ENCODE measurements around the gene INSYN2B.

INSYN2B gene

GRCh38 chr5:169893010-169893409 lies 87.3 kb downstream of the INSYN2B start:
- no peak overlapping the region for H3K4me3 ChIP-seq (ENCODE audit: low read length)
- H3K9ac ChIP-seq (ENCODE audit: low read depth, low read length): no peak overlapping the region
- no peaks in the 10 kb centered on the region for H3K4me1 ChIP-seq (ENCODE audit: insufficient read depth, low read length)
- no peak overlapping the region for H3K27ac ChIP-seq (ENCODE audit: low read depth, low read length)
- no peaks in the 10 kb centered on the region for H3K27me3 ChIP-seq (ENCODE audit: insufficient read depth, low read length)
- no peaks in the 10 kb centered on the region for H3K9me3 ChIP-seq (ENCODE audit: insufficient read depth, low read depth, low read length)
- H3K36me3 ChIP-seq (ENCODE audit: insufficient read depth, low read length): no peaks in the 10 kb centered on the region

- Histone ChIP-seq H3K36me3 (ENCODE audit: insufficient read depth, low read length) (no peaks in the 10 kb centered on the region), H3K27me3 (ENCODE audit: insufficient read depth, low read length) (no peaks in the 10 kb centered on the region), H3K9ac (ENCODE audit: low read depth, low read length) (no peak overlapping the region), H3K9me3 (ENCODE audit: insufficient read depth, low read depth, low read length) (no peaks in the 10 kb centered on the region), H3K27ac (ENCODE audit: low read depth, low read length) (no peak overlapping the region), H3K4me1 (ENCODE audit: insufficient read depth, low read length) (no peaks in the 10 kb centered on the region), H3K4me3 (ENCODE audit: low read length) (no peak overlapping the region)
- 93% methylated on average over 4 of the region's 4 CpGs for WGBS
These were observed 90.7 kb downstream of the INSYN2B start for GRCh38 chr5:169889572-169889971.

- Histone ChIP-seq H3K36me3 (ENCODE audit: insufficient read depth, low read length) (no peaks in the 10 kb centered on the region), H3K27ac (ENCODE audit: low read depth, low read length) (no peak overlapping the region), H3K27me3 (ENCODE audit: insufficient read depth, low read length) (no peaks in the 10 kb centered on the region), H3K9me3 (ENCODE audit: insufficient read depth, low read depth, low read length) (no peaks in the 10 kb centered on the region), H3K4me1 (ENCODE audit: insufficient read depth, low read length) (peaks cover 5% of the 10 kb centered on the region; the same call in 1 of the 2 replicates), H3K9ac (ENCODE audit: low read depth, low read length) (no peak overlapping the region), H3K4me3 (ENCODE audit: low read length) (no peak overlapping the region)
- WGBS: 91% methylated on average over 1 of the region's 4 CpGs
These were observed 93.6 kb downstream of the INSYN2B start for GRCh38 chr5:169886677-169887076.

GRCh38 chr5:169886033-169886432 lies 94.3 kb downstream of the INSYN2B start:
- Histone ChIP-seq H3K9ac (ENCODE audit: low read depth, low read length) (no peak overlapping the region), H3K27ac (ENCODE audit: low read depth, low read length) (no peak overlapping the region), H3K36me3 (ENCODE audit: insufficient read depth, low read length) (no peaks in the 10 kb centered on the region), H3K9me3 (ENCODE audit: insufficient read depth, low read depth, low read length) (no peaks in the 10 kb centered on the region), H3K4me3 (ENCODE audit: low read length) (no peak overlapping the region), H3K27me3 (ENCODE audit: insufficient read depth, low read length) (no peaks in the 10 kb centered on the region), H3K4me1 (ENCODE audit: insufficient read depth, low read length) (peaks cover 8% of the 10 kb centered on the region; the same call in 1 of the 2 replicates)
- WGBS: 80% methylated on average over 2 of the region's 2 CpGs

- Histone ChIP-seq H3K27ac (ENCODE audit: low read depth, low read length) (no peak overlapping the region), H3K9ac (ENCODE audit: low read depth, low read length) (no peak overlapping the region), H3K36me3 (ENCODE audit: insufficient read depth, low read length) (no peaks in the 10 kb centered on the region), H3K4me3 (ENCODE audit: low read length) (no peak overlapping the region), H3K27me3 (ENCODE audit: insufficient read depth, low read length) (no peaks in the 10 kb centered on the region), H3K9me3 (ENCODE audit: insufficient read depth, low read depth, low read length) (no peaks in the 10 kb centered on the region), H3K4me1 (ENCODE audit: insufficient read depth, low read length) (peaks cover 8% of the 10 kb centered on the region; the same call in 1 of the 2 replicates)
- 86% methylated on average over 5 of the region's 5 CpGs for WGBS
These were observed 98.5 kb downstream of the INSYN2B start for GRCh38 chr5:169881702-169882303.

- H3K4me3 ChIP-seq (ENCODE audit: low read length): no peak overlapping the region
- H3K36me3 ChIP-seq (ENCODE audit: insufficient read depth, low read length): no peaks in the 10 kb centered on the region
- no peak overlapping the region for H3K27ac ChIP-seq (ENCODE audit: low read depth, low read length)
- H3K9me3 ChIP-seq (ENCODE audit: insufficient read depth, low read depth, low read length): no peaks in the 10 kb centered on the region
- H3K27me3 ChIP-seq (ENCODE audit: insufficient read depth, low read length): no peaks in the 10 kb centered on the region
- no peak overlapping the region for H3K9ac ChIP-seq (ENCODE audit: low read depth, low read length)
- H3K4me1 ChIP-seq (ENCODE audit: insufficient read depth, low read length): peaks cover 8% of the 10 kb centered on the region; the same call in 1 of the 2 replicates
- WGBS: 96% methylated on average over 2 of the region's 2 CpGs
These were observed 99.5 kb downstream of the INSYN2B start for GRCh38 chr5:169880785-169881184.

GRCh38 chr5:169880012-169880663 lies 100.2 kb downstream of the INSYN2B start:
- Histone ChIP-seq H3K4me1 (ENCODE audit: insufficient read depth, low read length) (peaks cover 8% of the 10 kb centered on the region; the same call in 1 of the 2 replicates), H3K9me3 (ENCODE audit: insufficient read depth, low read depth, low read length) (no peaks in the 10 kb centered on the region), H3K4me3 (ENCODE audit: low read length) (no peak overlapping the region), H3K9ac (ENCODE audit: low read depth, low read length) (no peak overlapping the region), H3K36me3 (ENCODE audit: insufficient read depth, low read length) (no peaks in the 10 kb centered on the region), H3K27ac (ENCODE audit: low read depth, low read length) (no peak overlapping the region), H3K27me3 (ENCODE audit: insufficient read depth, low read length) (no peaks in the 10 kb centered on the region)
- WGBS: 92% methylated on average over 4 of the region's 4 CpGs

- no peaks in the 10 kb centered on the region for H3K9me3 ChIP-seq (ENCODE audit: insufficient read depth, low read depth, low read length)
- no peak overlapping the region for H3K9ac ChIP-seq (ENCODE audit: low read depth, low read length)
- peaks cover under 1% of the 10 kb centered on the region; the same call in 1 of the 2 replicates for H3K4me1 ChIP-seq (ENCODE audit: insufficient read depth, low read length)
- no peak overlapping the region for H3K27ac ChIP-seq (ENCODE audit: low read depth, low read length)
- H3K27me3 ChIP-seq (ENCODE audit: insufficient read depth, low read length): no peaks in the 10 kb centered on the region
- 82% methylated on average over 1 of the region's 1 CpG for WGBS
- H3K36me3 ChIP-seq (ENCODE audit: insufficient read depth, low read length): no peaks in the 10 kb centered on the region
- H3K4me3 ChIP-seq (ENCODE audit: low read length): no peak overlapping the region
These were observed 103.9 kb downstream of the INSYN2B start for GRCh38 chr5:169876386-169876785.

- no peaks in the 10 kb centered on the region for H3K36me3 ChIP-seq (ENCODE audit: insufficient read depth, low read length)
- no peak overlapping the region for H3K4me3 ChIP-seq (ENCODE audit: low read length)
- H3K27ac ChIP-seq (ENCODE audit: low read depth, low read length): no peak overlapping the region
- H3K27me3 ChIP-seq (ENCODE audit: insufficient read depth, low read length): no peaks in the 10 kb centered on the region
- H3K4me1 ChIP-seq (ENCODE audit: insufficient read depth, low read length): no peaks in the 10 kb centered on the region
- no peak overlapping the region for H3K9ac ChIP-seq (ENCODE audit: low read depth, low read length)
- no peaks in the 10 kb centered on the region for H3K9me3 ChIP-seq (ENCODE audit: insufficient read depth, low read depth, low read length)
- 84% methylated on average over 4 of the region's 4 CpGs for WGBS
These were observed 104.6 kb downstream of the INSYN2B start for GRCh38 chr5:169875731-169876130.

GRCh38 chr5:169875091-169875728 lies 105.1 kb downstream of the INSYN2B start:
- WGBS: 95% methylated on average over 8 of the region's 8 CpGs
- no peaks in the 10 kb centered on the region for H3K36me3 ChIP-seq (ENCODE audit: insufficient read depth, low read length)
- H3K9me3 ChIP-seq (ENCODE audit: insufficient read depth, low read depth, low read length): no peaks in the 10 kb centered on the region
- no peak overlapping the region for H3K4me3 ChIP-seq (ENCODE audit: low read length)
- no peaks in the 10 kb centered on the region for H3K4me1 ChIP-seq (ENCODE audit: insufficient read depth, low read length)
- no peak overlapping the region for H3K27ac ChIP-seq (ENCODE audit: low read depth, low read length)
- no peak overlapping the region for H3K9ac ChIP-seq (ENCODE audit: low read depth, low read length)
- no peaks in the 10 kb centered on the region for H3K27me3 ChIP-seq (ENCODE audit: insufficient read depth, low read length)

- Histone ChIP-seq H3K27ac (ENCODE audit: low read depth, low read length) (no peak overlapping the region), H3K27me3 (ENCODE audit: insufficient read depth, low read length) (no peaks in the 10 kb centered on the region), H3K4me3 (ENCODE audit: low read length) (no peak overlapping the region), H3K9me3 (ENCODE audit: insufficient read depth, low read depth, low read length) (no peaks in the 10 kb centered on the region), H3K4me1 (ENCODE audit: insufficient read depth, low read length) (no peaks in the 10 kb centered on the region), H3K36me3 (ENCODE audit: insufficient read depth, low read length) (no peaks in the 10 kb centered on the region), H3K9ac (ENCODE audit: low read depth, low read length) (no peak overlapping the region)
- WGBS: 81% methylated on average over 3 of the region's 4 CpGs
These were observed 105.7 kb downstream of the INSYN2B start for GRCh38 chr5:169874621-169875020.

All from HUES64 (cell line).